Measurements from ENCODE around the gene MRPS2.
"Not testable (repeated sequence)": the region's sequence is repeated elsewhere in the genome, so short reads cannot be mapped to it uniquely, and the experiment has no call there.

The MRPS2 gene

DNA sequence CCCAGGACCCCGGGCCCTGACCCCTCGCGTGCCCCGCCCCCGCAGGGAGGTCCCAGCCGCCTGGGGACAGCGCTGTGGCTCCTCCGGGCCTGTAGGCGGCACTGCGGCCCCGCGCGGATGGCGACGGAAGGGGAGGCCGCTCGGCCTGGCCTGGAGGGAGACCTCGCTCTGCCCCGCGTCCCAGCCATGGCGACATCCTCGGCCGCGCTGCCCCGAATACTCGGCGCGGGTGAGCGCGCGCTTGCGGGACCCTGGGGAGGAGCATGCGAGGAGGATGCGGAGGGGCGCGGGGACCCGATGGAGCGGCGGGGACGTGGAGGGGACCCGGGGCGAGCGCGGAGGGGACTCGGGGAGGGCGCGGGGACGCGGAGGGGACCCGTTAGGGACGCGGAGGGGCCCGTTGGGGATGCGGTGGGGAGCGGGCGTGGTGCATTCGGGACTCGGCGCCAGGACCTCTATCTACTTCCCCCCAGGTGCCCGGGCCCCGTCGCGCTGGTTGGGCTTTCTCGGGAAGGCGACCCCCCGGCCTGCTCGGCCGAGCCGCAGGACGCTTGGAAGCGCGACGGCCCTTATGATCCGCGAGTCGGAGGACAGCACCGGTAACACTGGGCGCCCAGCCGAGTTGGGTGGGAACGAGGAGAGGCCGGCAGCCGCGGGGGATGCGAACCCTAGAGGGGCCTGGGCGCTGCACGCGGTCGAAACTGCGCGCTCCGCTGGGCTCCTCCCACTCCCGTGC, at the start of gene MRPS2:
MRPS2 (plus strand) TSS at position 158 of the 736 bp plus-strand sequence; CDS start at position 187, 29 bp downstream.
- no peak for DNase-seq

GRCh38 chr9:135450956-135451355, 49.5 kb upstream of the MRPS2 start:
- DNase-seq: no peak

DNA sequence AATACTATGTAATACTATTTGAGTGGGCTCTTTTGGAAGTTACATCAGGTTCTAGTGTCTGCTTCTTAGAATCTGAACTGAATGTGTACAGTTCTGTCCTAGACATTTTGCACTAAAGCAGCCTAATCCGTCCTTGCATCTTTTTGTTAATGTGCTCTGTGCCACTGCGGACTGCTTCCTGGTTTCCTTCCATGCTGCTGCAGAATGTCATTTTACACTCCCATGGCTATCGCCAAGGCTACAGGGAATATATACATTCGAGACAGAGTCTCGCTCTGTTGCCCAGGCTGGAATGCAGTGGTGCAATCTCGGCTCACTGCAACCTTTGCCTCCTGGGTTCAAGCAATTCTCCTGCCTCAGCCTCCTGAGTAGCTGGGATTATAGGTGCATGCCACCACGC, 48.6 kb upstream of the MRPS2 start:
- not testable (repeated sequence) for DNase-seq

- no peak for DNase-seq
Observed at GRCh38 chr9:135454737-135455136, 45.7 kb upstream of the MRPS2 start.

DNA sequence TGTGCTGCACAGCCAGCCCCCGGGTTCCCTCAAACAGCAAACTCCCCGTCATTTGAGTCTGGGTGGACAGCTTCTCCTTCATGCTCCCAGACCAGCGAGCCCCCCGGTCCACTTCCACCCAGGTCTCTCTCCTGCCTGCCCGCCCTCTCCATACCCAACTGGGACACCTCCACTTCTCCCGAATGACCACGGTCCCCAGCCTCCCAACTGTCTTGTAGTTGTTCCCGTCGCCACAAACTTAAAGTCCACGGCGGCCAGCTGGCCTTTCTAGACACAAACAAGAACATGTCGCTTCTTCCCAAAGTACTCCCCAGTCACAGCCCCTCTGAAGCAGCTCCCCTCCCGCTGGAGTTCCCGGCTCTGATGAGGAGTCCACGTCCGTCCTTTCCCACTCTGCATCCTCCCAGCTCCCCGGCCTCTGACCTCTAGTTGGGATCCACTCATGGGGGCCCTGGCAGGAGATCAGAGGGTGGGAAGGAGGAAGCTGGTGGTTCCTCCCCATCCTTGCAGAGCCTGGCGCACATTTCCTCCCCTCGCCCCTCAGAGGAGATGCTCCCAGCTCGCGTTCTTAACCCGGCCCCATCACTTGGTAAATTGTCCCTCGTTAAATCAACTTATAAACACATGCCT, 45.0 kb upstream of the MRPS2 start:
- DNase-seq: no peak

DNA sequence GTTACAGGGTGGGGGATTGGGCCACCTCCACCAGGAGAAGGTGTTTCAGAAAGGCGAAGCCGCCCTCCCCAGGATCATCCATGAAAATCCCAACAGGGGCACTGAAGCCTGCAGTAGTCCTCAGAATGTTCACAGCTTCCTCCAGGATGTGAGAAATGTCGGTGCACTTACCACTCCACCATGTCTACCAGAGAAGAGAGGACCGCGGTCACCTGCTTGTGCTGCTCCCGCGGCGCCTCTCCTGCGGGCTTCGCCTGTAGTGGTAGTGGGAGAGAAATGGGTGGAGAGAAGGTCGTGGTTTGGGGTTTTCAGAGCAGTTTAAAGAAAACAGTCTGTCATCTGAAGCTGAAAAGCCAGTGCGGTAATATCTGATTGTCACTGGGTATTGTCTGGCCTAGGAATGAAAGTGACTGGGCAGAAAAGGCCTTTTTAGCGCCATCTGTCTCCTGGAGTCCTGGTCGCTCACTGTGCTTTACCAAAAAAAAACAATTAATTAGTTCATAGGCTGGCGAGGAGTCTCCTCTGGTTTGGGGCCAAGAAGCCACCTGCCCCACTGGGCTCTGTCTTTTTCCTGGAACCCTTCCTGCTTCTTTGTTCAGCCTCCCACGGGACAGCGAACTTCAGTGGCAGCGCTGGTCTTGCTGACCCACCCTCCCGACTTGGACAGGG, 43.9 kb upstream of the MRPS2 start:
- no peak for DNase-seq

DNA sequence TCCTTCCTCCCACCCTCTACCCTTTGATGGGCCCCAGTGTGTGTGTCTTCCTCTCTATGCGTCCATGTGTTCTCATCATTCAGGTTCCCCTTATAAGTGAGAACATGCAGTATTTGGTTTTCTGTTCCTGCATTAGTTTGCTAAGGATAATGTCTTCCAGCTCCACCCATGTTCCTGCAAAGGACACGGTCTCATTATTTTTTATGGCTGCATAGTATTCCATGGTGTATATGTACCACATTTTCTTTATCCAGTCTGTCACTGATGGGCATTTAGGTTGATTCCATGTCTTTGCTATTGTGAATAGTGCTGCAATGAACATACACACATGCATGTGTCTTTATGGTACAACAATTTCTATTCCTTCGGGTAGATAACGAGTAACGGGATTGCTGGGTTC, 42.0 kb upstream of the MRPS2 start:
- DNase-seq: not testable (repeated sequence)

- DNase-seq: no peak
Observed at GRCh38 chr9:135461936-135462335, 38.5 kb upstream of the MRPS2 start.

DNA sequence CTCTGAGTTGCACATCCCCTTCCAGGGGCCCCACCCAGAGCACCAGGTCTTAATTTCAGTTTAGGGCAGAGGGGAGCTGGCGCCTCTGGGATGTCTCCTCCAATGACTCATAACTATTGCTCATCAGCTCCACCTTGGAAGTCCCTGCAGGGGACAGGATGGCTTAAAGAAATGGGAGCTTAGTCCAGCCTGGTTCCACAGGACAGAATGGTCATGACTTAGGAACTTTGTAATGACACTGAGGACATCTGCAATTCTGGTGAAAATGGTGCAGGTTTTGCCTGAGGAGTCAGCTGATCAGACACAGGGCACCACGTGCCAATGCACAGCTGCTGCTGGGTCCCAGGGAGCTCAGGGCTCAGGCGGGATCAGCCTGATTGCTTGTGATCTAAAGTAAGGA, 37.3 kb upstream of the MRPS2 start:
- no peak for DNase-seq

- no peak for DNase-seq
Observed at GRCh38 chr9:135464181-135464580, 36.3 kb upstream of the MRPS2 start.

DNA sequence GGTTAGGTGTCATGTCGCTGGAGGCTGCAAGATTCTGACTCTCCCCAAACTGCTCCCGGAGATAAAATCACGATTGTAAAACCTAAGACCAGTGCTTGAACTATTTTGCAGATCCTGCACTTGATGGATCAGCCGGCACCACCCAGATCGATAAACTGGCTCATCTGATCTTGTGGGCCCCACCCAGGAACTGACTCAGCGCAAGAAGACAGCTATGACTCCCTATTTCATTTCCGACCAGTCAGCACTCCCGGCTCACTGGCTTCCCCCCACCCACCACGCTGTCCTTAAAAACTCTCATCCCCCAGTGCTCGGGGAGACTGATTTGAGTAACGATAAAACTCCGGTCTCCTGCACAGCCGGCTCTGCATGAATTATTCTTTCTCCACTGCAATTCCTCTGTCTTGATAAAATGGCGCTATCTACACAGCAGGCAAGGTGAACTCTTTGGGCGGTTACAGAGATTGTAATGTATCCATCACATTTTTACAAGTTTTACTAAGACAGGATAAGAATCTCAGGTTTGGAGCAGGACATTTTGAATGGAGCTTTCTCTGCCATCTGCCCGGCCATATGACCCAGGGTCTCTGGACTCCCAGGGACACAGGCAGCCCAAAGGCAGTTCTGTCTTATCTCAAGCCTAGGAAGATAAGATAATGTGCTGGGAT, 31.5 kb upstream of the MRPS2 start:
- DNase-seq: no peak

GRCh38 chr9:135471791-135472640, 28.5 kb upstream of the MRPS2 start:
- no peak for DNase-seq

DNA sequence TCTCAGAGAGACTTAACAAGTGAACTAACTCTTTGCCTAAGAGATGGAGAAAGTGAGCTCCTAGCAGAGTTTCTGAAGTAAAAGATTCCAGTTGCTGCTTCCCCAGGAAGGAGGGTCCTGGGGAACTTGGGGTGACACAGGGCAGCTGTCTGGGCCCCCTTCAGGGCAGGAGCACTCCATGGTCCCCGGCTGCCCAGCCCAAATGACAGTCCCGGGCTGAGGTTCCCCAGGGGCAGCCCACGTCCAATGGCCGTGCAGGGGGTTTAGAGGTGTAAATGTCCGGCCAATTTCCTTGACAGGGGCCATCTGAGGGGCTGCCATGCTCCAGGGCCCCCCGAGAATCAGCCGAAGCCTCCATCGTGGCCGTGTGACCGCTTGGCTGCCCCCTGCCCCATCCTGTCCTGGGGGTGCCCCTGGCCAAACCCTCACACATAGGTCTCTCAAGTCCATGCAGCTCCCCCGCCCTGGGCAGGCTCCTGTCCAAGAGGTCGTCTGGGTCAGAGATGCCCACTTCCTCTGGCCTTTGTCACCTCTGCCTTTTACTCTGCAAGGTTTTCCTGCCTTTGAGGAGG, 26.4 kb upstream of the MRPS2 start:
- no peak for DNase-seq

GRCh38 chr9:135474915-135475314, 25.6 kb upstream of the MRPS2 start:
- peak; percentile 24 for DNase-seq

GRCh38 chr9:135476561-135477355, 23.7 kb upstream of the MRPS2 start:
- no peak for DNase-seq

DNA sequence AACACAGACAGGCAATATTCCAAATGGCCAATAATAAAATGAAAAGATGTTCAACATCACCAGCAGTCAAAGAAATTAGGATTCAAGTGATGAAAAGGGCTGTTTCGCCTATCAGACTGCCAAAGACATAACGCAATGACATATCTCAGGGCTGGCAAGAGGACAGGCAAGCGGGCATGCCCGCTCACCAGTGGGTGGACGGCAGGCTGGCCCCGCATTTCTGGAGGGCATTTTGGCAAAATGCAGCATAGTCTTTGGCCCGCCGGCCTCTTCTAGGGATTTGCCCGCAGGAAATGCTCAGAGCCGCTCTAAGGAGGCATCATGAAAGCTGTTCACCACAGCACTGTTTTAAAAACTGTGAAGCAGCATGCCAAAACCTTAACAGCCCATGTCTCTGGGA, 22.3 kb upstream of the MRPS2 start:
- no peak for DNase-seq

DNA sequence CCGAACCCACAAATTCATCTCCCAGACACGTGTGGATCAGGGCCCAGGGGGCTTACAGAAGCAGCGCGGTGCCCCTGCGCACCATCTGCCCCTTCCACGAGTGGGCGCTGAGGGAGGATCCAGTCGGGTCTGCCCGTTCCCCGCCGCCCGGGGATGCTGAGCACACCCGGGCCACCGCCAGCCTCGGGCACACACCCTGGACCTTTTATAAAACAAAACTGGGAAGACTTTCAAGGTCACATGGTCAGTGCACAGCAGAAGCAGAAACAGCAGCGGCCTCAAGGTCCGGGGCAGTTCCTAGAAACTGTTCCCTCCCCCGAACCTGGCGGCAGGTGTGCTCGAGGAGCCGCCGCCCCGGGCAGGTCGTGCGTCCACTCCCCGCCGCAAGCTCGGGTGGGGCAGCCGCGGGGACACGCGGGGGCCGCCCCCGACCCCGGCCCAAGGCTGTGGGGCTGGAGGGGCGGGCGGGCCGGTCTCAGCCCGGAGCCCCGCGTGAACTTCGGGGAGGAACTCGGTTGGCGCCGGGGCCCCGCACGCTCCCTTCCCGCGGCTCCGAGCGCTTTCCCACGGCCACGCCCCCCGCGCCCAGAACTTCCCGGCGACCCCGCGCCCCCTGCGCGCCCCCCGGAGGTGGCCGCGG, 21.5 kb upstream of the MRPS2 start:
- no peak for DNase-seq

DNA sequence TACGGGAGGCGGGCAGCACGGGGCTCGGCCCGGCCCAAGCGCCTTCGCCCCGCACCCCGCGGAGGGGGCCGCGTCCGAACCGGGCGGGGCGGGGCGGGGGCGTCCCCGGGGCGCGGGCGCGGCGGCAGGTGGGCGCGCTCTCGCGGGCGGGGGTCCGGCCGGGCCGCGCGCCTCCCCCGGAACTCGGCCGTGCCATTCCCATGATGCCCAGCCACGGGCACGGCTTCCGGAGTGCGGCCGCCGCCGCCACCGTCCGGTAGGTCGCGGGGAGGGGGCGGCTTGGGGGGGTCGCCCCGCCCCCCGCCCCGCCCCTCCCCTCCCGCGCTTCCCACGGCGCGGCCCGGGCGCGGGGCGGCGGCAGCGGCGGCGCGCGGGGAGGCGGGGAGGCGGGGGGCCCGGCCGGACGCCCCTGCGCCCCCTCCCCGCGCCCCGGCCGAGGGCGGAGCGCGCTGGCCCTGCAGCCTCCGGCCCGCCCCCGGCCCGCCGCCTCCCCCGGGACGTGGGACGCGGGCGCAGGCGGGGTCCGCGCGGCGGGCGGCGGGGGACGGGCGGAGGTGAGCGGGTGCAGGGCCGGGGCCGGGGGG, 20.9 kb upstream of the MRPS2 start, which contains the start of gene PPP1R26:
PPP1R26 (plus strand) TSS at position 314 of the 584 bp plus-strand sequence. CDS start 4,729 bp downstream, outside the sequence.
- no peak for DNase-seq

GRCh38 chr9:135480071-135480939, 20.2 kb upstream of the MRPS2 start:
- DNase-seq: no peak
